Hematopoietic multipotent progenitor cell treated with erythropoietin and hydrocortisone succinate and interleukin-3 and kit ligand, for 4 days (in vitro differentiated cells): ENCODE results near the gene NSG2.
"Not testable (repeated sequence)": the region's sequence is repeated elsewhere in the genome, so short reads cannot be mapped to it uniquely, and the experiment has no call there.

Source experiments
- DNase-seq: peaks from one replicate; pipeline ENCODE4 v3.0.0-alpha.2; 2015

Gene NSG2

GRCh38 chr5:174063082-174063756 is 17.7 kb downstream of the NSG2 start:
- no peak for DNase-seq

GRCh38 chr5:174064171-174064570 is 18.7 kb downstream of the NSG2 start:
- DNase-seq = no peak

- no peak for DNase-seq
These were observed 20.2 kb downstream of the NSG2 start for GRCh38 chr5:174065528-174066197.

GRCh38 chr5:174067499-174067898 is 22.0 kb downstream of the NSG2 start:
- no peak for DNase-seq

- no peak for DNase-seq
These were observed 26.0 kb downstream of the NSG2 start for GRCh38 chr5:174071484-174071883.

- DNase-seq = no peak
These were observed 27.7 kb downstream of the NSG2 start for GRCh38 chr5:174073122-174073660.

GRCh38 chr5:174074369-174074768 is 28.9 kb downstream of the NSG2 start:
- DNase-seq = no peak

GRCh38 chr5:174078416-174078815 is 32.9 kb downstream of the NSG2 start:
- DNase-seq = no peak

GRCh38 chr5:174082286-174082685 is 36.8 kb downstream of the NSG2 start:
- DNase-seq = no peak

- DNase-seq = no peak
These were observed 37.7 kb downstream of the NSG2 start for GRCh38 chr5:174083056-174083827.

- DNase-seq = no peak
These were observed 39.2 kb downstream of the NSG2 start for GRCh38 chr5:174084691-174085154.

- DNase-seq = no peak
These were observed 41.2 kb downstream of the NSG2 start for GRCh38 chr5:174086751-174087150.

- no peak for DNase-seq
These were observed 42.3 kb downstream of the NSG2 start for GRCh38 chr5:174087783-174088182.

GRCh38 chr5:174090129-174090528 is 44.6 kb downstream of the NSG2 start:
- DNase-seq = no peak

GRCh38 chr5:174093123-174093522 is 47.6 kb downstream of the NSG2 start:
- DNase-seq = no peak

- no peak for DNase-seq
These were observed 49.5 kb downstream of the NSG2 start for GRCh38 chr5:174094857-174095606.

- DNase-seq = no peak
These were observed 51.1 kb downstream of the NSG2 start for GRCh38 chr5:174096619-174097018.

- DNase-seq = no peak
These were observed 52.1 kb downstream of the NSG2 start for GRCh38 chr5:174097486-174098185.

GRCh38 chr5:174098694-174099093 is 53.2 kb downstream of the NSG2 start:
- no peak for DNase-seq

- DNase-seq = no peak
These were observed 55.0 kb downstream of the NSG2 start for GRCh38 chr5:174100490-174100889.

- DNase-seq = no peak
These were observed 55.8 kb downstream of the NSG2 start for GRCh38 chr5:174101195-174101730.

- not testable (repeated sequence) for DNase-seq
These were observed 57.1 kb downstream of the NSG2 start for GRCh38 chr5:174102574-174102973.
